B cell (primary cell): ENCODE data around the gene AEN.

Experiments
- EZH2 ChIP-seq: IDR thresholded peaks from 2 replicates; pipeline ENCODE4 v1.6.1; 2012; ENCODE audit warnings: borderline replicate concordance, low read depth, mild to moderate bottlenecking, moderate library complexity, low read length; ENCODE audit not compliant: insufficient read depth, poor library complexity, severe bottlenecking
- TF ChIP-seq, protein P1 (sequence below): fragments of 200-600 bp; IDR thresholded peaks from one replicate; pipeline ENCODE4 v1.8.0; 2022; ENCODE audit warnings: antibody characterized with exemption, mild to moderate bottlenecking

DNA sequence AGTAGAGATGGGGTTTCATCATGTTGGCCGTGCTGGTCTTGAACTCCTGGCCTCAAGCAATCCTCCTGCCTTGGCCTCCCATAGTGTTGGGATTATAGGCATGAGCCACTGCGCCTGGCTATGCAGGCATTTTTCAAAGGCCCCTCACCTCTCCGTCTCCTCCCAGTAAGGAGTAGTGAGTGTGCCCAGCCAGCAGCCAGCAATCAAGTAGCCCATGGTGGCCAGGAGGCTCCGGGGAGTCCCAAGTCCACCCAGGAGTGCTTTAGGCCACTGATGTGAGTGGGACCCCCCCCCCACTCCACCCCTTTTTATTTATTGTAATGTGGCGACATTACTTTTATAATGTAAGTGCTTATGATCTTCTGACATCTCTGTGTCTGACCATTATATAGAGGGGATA, 25.8 kb downstream of the AEN start:
- TF ChIP-seq, protein P1, sequence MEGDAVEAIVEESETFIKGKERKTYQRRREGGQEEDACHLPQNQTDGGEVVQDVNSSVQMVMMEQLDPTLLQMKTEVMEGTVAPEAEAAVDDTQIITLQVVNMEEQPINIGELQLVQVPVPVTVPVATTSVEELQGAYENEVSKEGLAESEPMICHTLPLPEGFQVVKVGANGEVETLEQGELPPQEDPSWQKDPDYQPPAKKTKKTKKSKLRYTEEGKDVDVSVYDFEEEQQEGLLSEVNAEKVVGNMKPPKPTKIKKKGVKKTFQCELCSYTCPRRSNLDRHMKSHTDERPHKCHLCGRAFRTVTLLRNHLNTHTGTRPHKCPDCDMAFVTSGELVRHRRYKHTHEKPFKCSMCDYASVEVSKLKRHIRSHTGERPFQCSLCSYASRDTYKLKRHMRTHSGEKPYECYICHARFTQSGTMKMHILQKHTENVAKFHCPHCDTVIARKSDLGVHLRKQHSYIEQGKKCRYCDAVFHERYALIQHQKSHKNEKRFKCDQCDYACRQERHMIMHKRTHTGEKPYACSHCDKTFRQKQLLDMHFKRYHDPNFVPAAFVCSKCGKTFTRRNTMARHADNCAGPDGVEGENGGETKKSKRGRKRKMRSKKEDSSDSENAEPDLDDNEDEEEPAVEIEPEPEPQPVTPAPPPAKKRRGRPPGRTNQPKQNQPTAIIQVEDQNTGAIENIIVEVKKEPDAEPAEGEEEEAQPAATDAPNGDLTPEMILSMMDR = no peak
- no peak for TF ChIP-seq EZH2
